Measurements from ENCODE around the gene FLT4. TPM values are rescaled to one million over a fixed set of nuclear protein-coding genes. Genes with fewer than 3 reads are reported as not detected.

The FLT4 gene
- total RNA-seq, 1 experiment from 2014 or later = not detected

- Histone ChIP-seq H3K4me3 (ENCODE audit: low read length) (no peak overlapping the region), H3K9me3 (ENCODE audit: low read length) (no peaks in the 10 kb centered on the region), H3F3A (ENCODE audit: low read length, unreplicated experiment) (no peaks in the 10 kb centered on the region), H4K20me1 (ENCODE audit: low read length) (no peaks in the 10 kb centered on the region), H3K79me2 (ENCODE audit: low read length) (no peaks in the 10 kb centered on the region), H3K27me3 (ENCODE audit: low read length) (no peaks in the 10 kb centered on the region), H3K27ac (ENCODE audit: low read length) (no peak overlapping the region), H2AFZ (ENCODE audit: low read length) (no peak overlapping the region), H3K9ac (ENCODE audit: low read length) (no peak overlapping the region), H3K9me2 (replicated peaks; ENCODE audit: low read length) (no peaks in the 10 kb centered on the region), H3K4me1 (ENCODE audit: insufficient read depth, low read length) (no peaks in the 10 kb centered on the region), H3K36me3 (ENCODE audit: low read depth, low read length) (no peaks in the 10 kb centered on the region), H3K4me2 (ENCODE audit: low read length) (no peak overlapping the region)
- DNase-seq = no peak
- TF ChIP-seq EZH2phosphoT487 (IDR thresholded peaks at IDR 0.05; ENCODE audit: borderline replicate concordance, low read length) = no peak
- intact Hi-C loops (cut with micrococcal nuclease) = loop anchor here (10.0 kb wide), 1 partner anchor 108 kb away; the partner anchor contains the start of gene CNOT6
- ATAC-seq = no peak
- CTCF ChIA-PET = no interaction called here
- no TSS peak for BruUV-seq (replicated peaks)
- POLR2A ChIA-PET (ENCODE audit: unreplicated experiment) = no interaction called here
Measured at GRCh38 chr5:180602481-180603075, 46.8 kb downstream of the FLT4 start.

- ATAC-seq (no peak), DNase-seq (no peak)
- Histone ChIP-seq H3K27me3 (ENCODE audit: low read length) (no peaks in the 10 kb centered on the region), H3K27ac (ENCODE audit: low read length) (no peak overlapping the region), H3K4me1 (ENCODE audit: insufficient read depth, low read length) (no peaks in the 10 kb centered on the region), H3K9ac (ENCODE audit: low read length) (no peak overlapping the region), H3K4me3 (ENCODE audit: low read length) (no peak overlapping the region), H3K4me2 (ENCODE audit: low read length) (no peak overlapping the region), H2AFZ (ENCODE audit: low read length) (no peak overlapping the region), H3K9me3 (ENCODE audit: low read length) (no peaks in the 10 kb centered on the region), H4K20me1 (ENCODE audit: low read length) (no peaks in the 10 kb centered on the region), H3F3A (ENCODE audit: low read length, unreplicated experiment) (no peaks in the 10 kb centered on the region), H3K79me2 (ENCODE audit: low read length) (no peaks in the 10 kb centered on the region), H3K36me3 (ENCODE audit: low read depth, low read length) (no peaks in the 10 kb centered on the region), H3K9me2 (replicated peaks; ENCODE audit: low read length) (no peaks in the 10 kb centered on the region)
- TF ChIP-seq EZH2phosphoT487 (IDR thresholded peaks at IDR 0.05; ENCODE audit: borderline replicate concordance, low read length) (no peak), EZH2 (IDR thresholded peaks at IDR 0.05; ENCODE audit: low read length, unreplicated experiment) (no peak), CTCF (conservative IDR thresholded peaks at IDR 0.05; ENCODE audit: low read depth, low read length) (no peak)
- intact Hi-C loops (cut with micrococcal nuclease) = loop anchor here (10.0 kb wide), 1 partner anchor 107 kb away; the partner anchor contains the start of gene CNOT6
- ChIA-PET POLR2A (ENCODE audit: unreplicated experiment) (no interaction called here), CTCF (no interaction called here)
- BruUV-seq (replicated peaks) = no TSS peak
Measured at GRCh38 chr5:180601591-180602480, 47.6 kb downstream of the FLT4 start.

- intact Hi-C loops (cut with micrococcal nuclease) = loop anchor here (10.0 kb wide), 1 partner anchor 106 kb away; the partner anchor contains the start of gene CNOT6
- TF ChIP-seq EZH2phosphoT487 (IDR thresholded peaks at IDR 0.05; ENCODE audit: borderline replicate concordance, low read length) (no peak), EZH2 (IDR thresholded peaks at IDR 0.05; ENCODE audit: low read length, unreplicated experiment) (no peak), CTCF (conservative IDR thresholded peaks at IDR 0.05; ENCODE audit: low read depth, low read length) (no peak)
Measured at GRCh38 chr5:180600554-180601041, 48.8 kb downstream of the FLT4 start.

More at GRCh38 chr5:180600554-180601041, 48.8 kb downstream of the FLT4 start:
- no peak overlapping the region for H3K4me3 ChIP-seq (ENCODE audit: low read length)
- no peaks in the 10 kb centered on the region for H3K4me1 ChIP-seq (ENCODE audit: insufficient read depth, low read length)
- no peaks in the 10 kb centered on the region for H3K79me2 ChIP-seq (ENCODE audit: low read length)
- no peak overlapping the region for H2AFZ ChIP-seq (ENCODE audit: low read length)
- no peaks in the 10 kb centered on the region for H3K36me3 ChIP-seq (ENCODE audit: low read depth, low read length)
- CTCF ChIA-PET = no interaction called here
- no peak overlapping the region for H3K4me2 ChIP-seq (ENCODE audit: low read length)
- BruUV-seq (replicated peaks) = no TSS peak
- POLR2A ChIA-PET (ENCODE audit: unreplicated experiment) = no interaction called here
- H4K20me1 ChIP-seq (ENCODE audit: low read length) = no peaks in the 10 kb centered on the region
- H3F3A ChIP-seq (ENCODE audit: low read length, unreplicated experiment) = no peaks in the 10 kb centered on the region
- no peak overlapping the region for H3K27ac ChIP-seq (ENCODE audit: low read length)
- H3K9ac ChIP-seq (ENCODE audit: low read length) = no peak overlapping the region
- no peak for ATAC-seq
- no peaks in the 10 kb centered on the region for H3K9me2 ChIP-seq (replicated peaks; ENCODE audit: low read length)
- no peak for DNase-seq
- no peaks in the 10 kb centered on the region for H3K9me3 ChIP-seq (ENCODE audit: low read length)
- H3K27me3 ChIP-seq (ENCODE audit: low read length) = no peaks in the 10 kb centered on the region

Measured in PC-3 (cell line).